Skeletal muscle satellite cell (primary cell): ENCODE data around the gene ITLN2.

Source experiments
- H3K27me3 ChIP-seq: 2 replicates; pipeline ENCODE4 v1.7.0; 2013; ENCODE audit warnings: low read length; ENCODE audit not compliant: control insufficient read depth, insufficient read depth
- H3K36me3 ChIP-seq: 2 replicates; pipeline ENCODE4 v1.7.0; 2013; ENCODE audit warnings: mild to moderate bottlenecking, control low read depth, low read length; ENCODE audit not compliant: insufficient read depth
- H3K4me1 ChIP-seq: 2 replicates; pipeline ENCODE4 v1.7.0; 2013; ENCODE audit warnings: low read length; ENCODE audit not compliant: control insufficient read depth, insufficient read depth
- H3K4me2 ChIP-seq: 2 replicates; pipeline ENCODE4 v1.7.0; 2013; ENCODE audit warnings: mild to moderate bottlenecking, low read length
- H3K4me3 ChIP-seq: 2 replicates; pipeline ENCODE4 v1.7.0; 2013; ENCODE audit warnings: low read length
- H3K9ac ChIP-seq: 2 replicates; pipeline ENCODE4 v1.7.0; 2013; ENCODE audit warnings: mild to moderate bottlenecking, low read depth, low read length, moderate library complexity
- H3K9me3 ChIP-seq: replicated peaks from 2 replicates; pipeline ENCODE4 v1.7.0; 2013; ENCODE audit warnings: mild to moderate bottlenecking, control low read depth, low read length

Gene ITLN2

DNA sequence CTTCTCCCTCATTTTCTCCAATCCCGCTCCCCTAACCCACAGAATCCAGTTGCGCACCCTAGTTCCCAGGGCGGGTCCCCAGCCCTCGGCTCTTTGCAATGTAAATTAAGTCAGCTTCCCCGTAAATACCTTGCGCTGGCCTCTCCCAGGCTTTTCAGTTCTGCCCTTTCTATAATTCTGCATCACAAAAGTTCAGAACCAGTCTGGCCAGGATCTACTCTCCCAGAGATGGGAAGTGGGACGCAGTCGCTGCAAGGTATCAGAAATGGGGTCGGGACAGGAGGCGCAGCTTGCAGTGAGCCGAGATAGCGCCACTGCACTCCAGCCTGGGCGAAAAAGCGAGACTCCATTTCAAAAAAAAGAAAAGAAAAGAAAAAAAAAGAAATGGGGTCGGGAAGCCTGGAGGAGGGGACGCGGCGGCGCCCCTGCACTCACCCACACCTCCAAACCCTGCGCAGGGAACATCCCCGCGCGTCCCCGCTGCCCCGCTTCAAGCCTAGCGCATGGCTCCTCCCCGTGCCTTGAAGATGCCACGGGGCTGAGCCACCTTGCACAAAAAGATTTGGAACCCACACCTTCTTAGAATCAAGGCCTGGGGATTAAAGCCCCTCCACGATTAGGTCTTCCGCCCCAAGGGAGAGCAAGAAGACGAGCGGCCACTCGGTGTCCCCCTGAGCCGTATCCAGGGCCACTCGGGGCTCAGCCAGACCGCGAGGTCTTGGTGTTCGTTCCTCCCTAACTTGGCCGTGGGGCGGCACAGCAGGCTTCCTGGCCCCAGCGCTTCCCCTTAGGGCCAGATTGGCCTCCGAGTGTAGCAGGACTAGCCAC lies 27.2 kb upstream of the ITLN2 start:
- H3K9ac ChIP-seq: no peak overlapping the region
- H3K36me3 ChIP-seq: no peaks in the 10 kb centered on the region
- no peaks in the 10 kb centered on the region for H3K9me3 ChIP-seq
- H3K27me3 ChIP-seq: peaks cover 28% of the 10 kb centered on the region
- peak overlapping the region; percentile 47 for H3K4me2 ChIP-seq
- H3K4me1 ChIP-seq: no peaks in the 10 kb centered on the region
- peak overlapping the region; percentile 34 for H3K4me3 ChIP-seq

DNA sequence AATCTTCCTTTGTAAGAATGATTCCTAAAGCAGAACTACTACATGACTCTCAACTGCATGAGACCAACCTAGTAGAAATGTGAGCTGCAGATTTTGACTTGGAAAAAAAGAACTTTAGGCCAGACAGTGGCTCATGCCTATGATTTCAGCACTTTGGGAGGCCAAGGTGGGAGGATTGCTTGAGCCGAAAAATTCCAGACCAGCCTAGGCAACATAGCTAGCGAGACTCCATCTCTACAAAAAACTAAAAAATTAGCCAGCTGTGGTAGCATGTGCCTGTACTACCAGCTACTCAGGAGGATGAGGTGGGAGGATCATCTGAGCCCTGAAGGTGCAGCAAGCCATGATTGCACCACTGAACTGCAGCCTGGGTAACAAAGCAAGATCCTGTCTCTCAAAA lies 24.7 kb upstream of the ITLN2 start:
- Histone ChIP-seq H3K9me3 (no peaks in the 10 kb centered on the region), H3K4me3 (no peak overlapping the region), H3K36me3 (no peaks in the 10 kb centered on the region), H3K27me3 (peaks cover 34% of the 10 kb centered on the region), H3K4me2 (no peak overlapping the region), H3K9ac (no peak overlapping the region), H3K4me1 (no peaks in the 10 kb centered on the region)

DNA sequence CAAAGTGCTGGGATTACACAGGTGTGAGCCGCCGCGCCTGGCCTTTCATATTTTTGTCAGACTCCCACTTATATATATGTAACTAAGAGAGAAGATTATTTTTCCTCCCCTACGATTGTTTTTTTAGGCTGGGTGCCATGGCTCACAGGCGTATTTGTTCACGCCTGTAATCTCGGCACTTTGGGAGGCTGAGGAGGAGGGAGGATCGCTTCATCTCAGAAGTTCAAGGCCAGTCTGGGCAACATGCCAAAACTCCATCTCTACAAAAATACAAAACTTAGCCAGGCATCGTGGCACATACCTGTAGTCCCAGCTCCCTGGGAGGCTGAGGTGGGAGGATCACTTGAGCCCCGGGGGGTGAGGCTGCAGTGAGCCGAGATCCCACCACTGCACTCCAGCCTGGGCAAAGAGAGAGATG lies 23.9 kb upstream of the ITLN2 start:
- Histone ChIP-seq H3K36me3 (no peaks in the 10 kb centered on the region), H3K4me2 (no peak overlapping the region), H3K9me3 (no peaks in the 10 kb centered on the region), H3K4me1 (no peaks in the 10 kb centered on the region), H3K27me3 (peaks cover 35% of the 10 kb centered on the region), H3K4me3 (no peak overlapping the region), H3K9ac (no peak overlapping the region)

DNA sequence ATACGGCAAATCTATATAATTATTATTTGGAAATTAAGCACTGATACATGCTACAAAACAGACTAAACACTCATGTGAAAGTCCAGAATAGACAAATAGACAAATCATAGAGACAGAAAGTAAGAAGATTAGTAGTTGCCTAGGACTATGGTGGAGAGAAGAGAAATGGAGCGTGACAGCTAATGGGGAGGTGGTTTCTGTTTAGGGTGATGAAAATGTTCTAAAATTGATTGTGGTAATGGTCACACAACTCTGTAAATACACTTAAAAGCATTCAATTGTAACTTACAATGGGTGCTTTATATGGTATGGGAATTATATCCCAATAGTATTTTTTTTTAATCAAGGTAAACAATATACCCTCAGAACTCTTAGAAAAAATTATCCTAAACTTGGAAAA lies 20.4 kb upstream of the ITLN2 start:
- no peak overlapping the region for H3K4me2 ChIP-seq
- H3K4me1 ChIP-seq: no peaks in the 10 kb centered on the region
- H3K27me3 ChIP-seq: peaks cover 23% of the 10 kb centered on the region
- no peak overlapping the region for H3K4me3 ChIP-seq
- no peaks in the 10 kb centered on the region for H3K9me3 ChIP-seq
- no peaks in the 10 kb centered on the region for H3K36me3 ChIP-seq
- no peak overlapping the region for H3K9ac ChIP-seq

GRCh38 chr1:160973491-160973890 lies 18.9 kb upstream of the ITLN2 start:
- no peak overlapping the region for H3K9ac ChIP-seq
- no peaks in the 10 kb centered on the region for H3K36me3 ChIP-seq
- no peak overlapping the region for H3K4me2 ChIP-seq
- H3K4me3 ChIP-seq: no peak overlapping the region
- no peaks in the 10 kb centered on the region for H3K9me3 ChIP-seq
- no peaks in the 10 kb centered on the region for H3K4me1 ChIP-seq
- peaks cover 20% of the 10 kb centered on the region for H3K27me3 ChIP-seq

DNA sequence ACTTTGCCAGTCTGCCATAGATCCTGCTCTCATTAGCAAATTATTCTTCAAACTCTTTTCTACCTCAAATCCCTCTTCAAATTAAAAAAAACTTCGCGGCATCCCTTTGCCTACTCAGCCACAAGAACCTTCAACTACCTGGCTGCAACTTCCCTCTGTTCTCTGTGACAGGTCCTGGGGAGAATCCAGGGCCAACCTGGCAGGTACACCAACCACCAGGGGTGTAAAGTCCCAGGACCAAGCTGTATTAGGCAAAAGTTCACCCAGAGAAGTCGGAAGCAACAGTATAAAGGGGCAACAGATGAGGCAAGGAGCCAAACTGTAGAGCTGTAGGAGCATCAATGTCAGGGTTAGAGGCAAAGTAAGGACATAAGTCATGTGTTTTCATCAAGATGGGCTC lies 18.3 kb upstream of the ITLN2 start:
- Histone ChIP-seq H3K4me1 (no peaks in the 10 kb centered on the region), H3K9ac (no peak overlapping the region)

DNA sequence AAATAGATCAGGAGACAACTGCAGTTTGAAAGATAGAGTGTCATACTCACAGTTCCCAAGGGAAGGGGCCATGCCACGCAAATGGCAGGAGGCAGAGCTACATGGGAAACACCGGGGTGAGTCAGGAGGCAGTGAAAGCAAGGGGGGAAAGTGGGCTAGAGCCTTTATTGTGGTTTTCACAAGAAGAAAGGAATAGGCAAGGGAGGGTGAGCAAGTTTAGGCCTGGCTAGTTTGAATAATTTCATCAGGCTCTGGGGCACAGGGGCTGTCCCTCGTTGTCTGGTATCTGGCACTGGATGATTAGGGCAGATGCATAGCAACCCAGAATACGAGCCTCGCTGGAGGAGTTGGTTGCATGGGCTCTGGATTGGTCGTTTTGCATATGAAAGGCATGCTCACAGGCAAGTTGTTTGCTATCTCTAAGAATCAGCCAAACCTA lies 17.0 kb upstream of the ITLN2 start:
- Histone ChIP-seq H3K4me2 (no peak overlapping the region), H3K9me3 (no peaks in the 10 kb centered on the region), H3K36me3 (no peaks in the 10 kb centered on the region), H3K9ac (no peak overlapping the region), H3K4me1 (no peaks in the 10 kb centered on the region), H3K4me3 (no peak overlapping the region), H3K27me3 (peaks cover 20% of the 10 kb centered on the region)

More for the DNA sequence above, 18.3 kb upstream of the ITLN2 start:
- no peak overlapping the region for H3K4me2 ChIP-seq
- no peaks in the 10 kb centered on the region for H3K9me3 ChIP-seq
- H3K27me3 ChIP-seq: peaks cover 20% of the 10 kb centered on the region
- no peaks in the 10 kb centered on the region for H3K36me3 ChIP-seq
- no peak overlapping the region for H3K4me3 ChIP-seq

DNA sequence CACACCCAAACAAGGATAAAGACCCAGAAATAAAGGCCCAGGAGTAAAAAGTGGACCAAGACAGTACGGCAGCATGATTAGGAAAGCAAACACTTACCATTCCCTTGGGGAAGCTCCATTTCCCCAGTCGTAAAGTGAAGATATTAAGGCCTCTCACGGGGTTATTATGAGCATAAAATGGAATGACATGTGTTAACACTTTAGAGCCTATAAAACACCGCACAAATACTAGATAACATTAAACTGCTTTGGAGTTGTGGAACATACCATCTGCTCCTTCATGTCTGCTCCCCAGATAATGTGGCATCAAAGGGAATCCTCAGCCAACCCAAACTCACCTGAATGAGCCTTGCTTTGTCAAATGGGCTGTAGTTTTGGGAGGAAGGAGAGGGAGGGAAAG lies 8.9 kb upstream of the ITLN2 start:
- Histone ChIP-seq H3K36me3 (no peaks in the 10 kb centered on the region), H3K4me1 (no peaks in the 10 kb centered on the region), H3K27me3 (peaks cover 5% of the 10 kb centered on the region), H3K9ac (no peak overlapping the region), H3K4me2 (no peak overlapping the region), H3K4me3 (no peak overlapping the region), H3K9me3 (no peaks in the 10 kb centered on the region)

- H3K36me3 ChIP-seq: no peaks in the 10 kb centered on the region
- no peaks in the 10 kb centered on the region for H3K4me1 ChIP-seq
- H3K27me3 ChIP-seq: peaks cover 5% of the 10 kb centered on the region
- no peak overlapping the region for H3K9ac ChIP-seq
- H3K9me3 ChIP-seq: no peaks in the 10 kb centered on the region
- no peak overlapping the region for H3K4me3 ChIP-seq
- no peak overlapping the region for H3K4me2 ChIP-seq
Measured at GRCh38 chr1:160961419-160961818, 6.8 kb upstream of the ITLN2 start.

DNA sequence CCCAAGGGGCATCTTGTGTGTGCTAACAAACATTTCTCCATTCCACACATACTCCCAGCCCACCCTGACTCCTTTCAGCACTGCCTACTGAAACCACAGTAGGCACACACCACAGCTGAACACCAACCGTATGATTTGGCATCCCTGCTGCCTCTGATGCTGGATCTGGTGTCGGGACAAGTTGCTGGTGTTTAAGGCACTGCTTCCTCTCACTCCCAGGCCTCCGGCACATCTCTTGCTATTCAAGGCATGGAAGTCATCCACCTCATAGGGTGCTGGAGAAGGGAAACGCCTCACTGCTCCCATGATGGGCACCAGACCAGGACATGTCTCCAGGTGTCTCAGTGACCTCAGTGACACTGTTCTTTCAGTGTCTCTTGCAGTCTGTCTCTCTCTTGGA lies 2.4 kb upstream of the ITLN2 start:
- Histone ChIP-seq H3K36me3 (no peaks in the 10 kb centered on the region), H3K27me3 (peaks cover 14% of the 10 kb centered on the region), H3K4me3 (no peak overlapping the region), H3K9me3 (no peaks in the 10 kb centered on the region), H3K4me1 (no peaks in the 10 kb centered on the region), H3K4me2 (no peak overlapping the region), H3K9ac (no peak overlapping the region)

GRCh38 chr1:160953030-160953429 lies 1.6 kb downstream of the ITLN2 start:
- Histone ChIP-seq H3K27me3 (peaks cover 22% of the 10 kb centered on the region), H3K4me3 (no peak overlapping the region), H3K9me3 (no peaks in the 10 kb centered on the region), H3K9ac (no peak overlapping the region), H3K4me2 (no peak overlapping the region), H3K36me3 (no peaks in the 10 kb centered on the region), H3K4me1 (no peaks in the 10 kb centered on the region)

- Histone ChIP-seq H3K4me2 (no peak overlapping the region), H3K9me3 (no peaks in the 10 kb centered on the region), H3K4me1 (no peaks in the 10 kb centered on the region), H3K36me3 (no peaks in the 10 kb centered on the region), H3K9ac (no peak overlapping the region), H3K4me3 (no peak overlapping the region), H3K27me3 (peaks cover 25% of the 10 kb centered on the region)
Measured at GRCh38 chr1:160952129-160952510, 2.5 kb downstream of the ITLN2 start.
